A673 (cell line): ENCODE data around the gene FES.

Experiments used
- CTCF ChIP-seq: fragments of 300-800, 200-600 bp; sonication (generic); conservative IDR thresholded peaks from 2 replicates; pipeline ENCODE4 v1.5.1; 2017; ENCODE audit warnings: low read depth, mild to moderate bottlenecking, antibody characterized with exemption, low read length, moderate library complexity, mixed read lengths
- EZH2 ChIP-seq: fragments of 200-600 bp; sonication (generic); IDR thresholded peaks from 2 replicates; pipeline ENCODE4 v1.6.1; 2017; ENCODE audit warnings: borderline replicate concordance, low read depth, mild to moderate bottlenecking, mixed read lengths, antibody characterized with exemption, low read length; ENCODE audit not compliant: poor library complexity, severe bottlenecking

- TF ChIP-seq CTCF, result no peak
- TF ChIP-seq EZH2, result no peak
These were observed 47.9 kb upstream of the FES start for GRCh38 chr15:90836296-90836871.
